LoVo (cell line): Measurements from ENCODE around the gene NKX2-8.
A peak's percentile ranks its signal among the peaks of the same experiment; 100 is the strongest.

Experiments used
- DNase-seq: peaks from one replicate; pipeline ENCODE4 v3.0.0-alpha.2; 2016; ENCODE audit warnings: low spot score

Gene NKX2-8

DNA sequence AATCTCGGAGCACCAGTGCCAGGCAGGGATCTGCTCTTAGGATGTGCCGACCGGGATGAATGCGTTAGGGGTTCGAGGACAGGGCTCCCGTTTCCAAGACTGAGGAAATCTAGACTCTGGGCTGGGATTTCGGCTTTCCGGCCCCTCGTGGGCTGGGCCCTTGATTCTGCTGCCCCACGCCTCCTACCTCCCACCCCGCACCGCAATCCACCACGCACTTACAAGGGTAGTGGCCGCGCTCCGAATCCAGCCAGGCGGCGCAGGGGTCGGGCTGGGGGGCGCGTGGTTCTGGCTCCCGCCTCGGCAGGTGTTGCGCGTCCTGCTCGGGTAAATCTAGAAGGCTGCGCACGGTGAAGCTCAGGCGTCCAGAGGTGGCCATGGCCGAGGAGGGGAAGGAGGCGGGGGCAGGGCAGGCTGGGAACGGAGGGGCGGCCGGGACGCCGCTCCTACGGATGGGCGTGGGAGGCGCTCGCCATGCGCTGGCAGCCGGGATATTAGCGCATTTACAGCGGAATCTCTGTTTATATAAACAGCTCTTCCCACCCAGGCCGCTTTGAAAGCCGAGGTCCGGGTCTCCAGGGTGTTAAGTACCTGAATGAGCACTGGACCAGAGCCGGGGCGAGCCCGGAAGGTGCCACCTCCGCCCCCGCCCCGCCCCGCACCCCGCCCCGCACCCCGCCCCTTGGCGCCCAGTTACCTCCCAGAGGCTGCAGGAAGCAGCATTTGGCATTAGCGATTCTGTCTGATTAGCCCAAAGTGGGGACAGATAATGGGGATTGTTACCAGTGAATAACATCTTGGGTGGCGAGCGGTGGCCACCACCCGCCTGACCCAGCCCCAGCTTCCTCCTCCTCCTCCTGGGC is at the start of gene NKX2-8:
TSS of gene NKX2-8 (minus strand) at position 604 of the 863 bp plus-strand sequence. CDS start at position 379, 225 bp downstream.
- DNase-seq = peak; percentile 34

DNA sequence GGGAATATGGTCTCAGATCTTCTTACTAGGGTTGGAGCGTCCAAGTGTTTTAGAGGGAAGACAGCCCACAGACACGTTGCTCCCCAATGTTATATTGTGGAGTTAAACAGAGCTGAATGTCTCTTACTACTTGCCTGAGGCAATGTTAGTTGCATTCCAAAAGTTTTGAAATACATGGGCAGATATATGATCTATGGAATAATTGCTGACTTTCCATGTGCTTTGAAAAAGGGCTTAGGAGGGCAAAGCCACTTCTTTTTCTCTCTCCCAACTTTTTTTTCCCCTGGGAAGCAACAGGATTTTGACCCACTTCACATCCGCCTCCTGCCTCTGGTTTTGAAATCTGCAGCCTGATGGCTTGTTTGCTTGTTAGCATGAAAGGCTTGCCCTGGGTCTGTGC is 45.6 kb upstream of the NKX2-8 start:
- no peak for DNase-seq

DNA sequence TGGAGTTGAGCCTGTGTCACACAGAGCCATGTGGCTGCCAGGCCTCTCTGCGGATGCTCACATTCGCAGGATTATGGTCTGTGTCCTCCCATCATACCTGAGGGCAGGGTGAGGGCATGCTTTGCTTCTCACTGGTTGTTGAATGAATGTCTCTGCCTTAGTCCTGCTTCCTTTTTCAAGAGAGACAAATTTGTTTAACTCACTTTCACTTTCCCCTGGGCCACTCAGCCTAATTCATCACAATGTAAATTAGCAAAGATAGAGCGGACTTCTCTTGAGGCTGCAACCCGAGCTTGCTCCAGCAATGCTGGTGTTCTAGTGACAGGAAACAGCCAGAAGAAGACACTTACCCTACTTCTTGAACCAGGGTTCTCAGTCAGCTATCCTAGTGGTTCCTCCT is 43.7 kb upstream of the NKX2-8 start:
- DNase-seq = no peak

DNA sequence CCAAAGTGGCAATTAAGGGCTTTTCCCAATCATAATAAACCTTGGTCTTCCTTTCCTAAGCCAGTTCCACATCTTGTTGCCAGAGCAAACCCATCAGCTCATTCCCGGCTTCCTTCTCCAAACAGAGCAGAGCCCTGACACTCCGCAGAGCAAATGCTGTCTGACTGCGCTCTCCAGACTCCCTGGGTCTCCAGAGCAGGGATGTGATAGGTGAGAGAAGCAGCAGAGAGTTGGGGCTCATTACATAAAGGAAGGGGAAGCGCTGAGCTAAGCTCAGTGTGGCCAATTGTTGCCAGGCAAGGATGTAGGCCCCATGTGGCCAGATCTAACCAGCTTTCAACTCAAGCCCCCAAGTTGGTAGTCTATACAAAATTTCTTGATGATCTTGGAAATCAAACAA is 43.0 kb upstream of the NKX2-8 start:
- no peak for DNase-seq

DNA sequence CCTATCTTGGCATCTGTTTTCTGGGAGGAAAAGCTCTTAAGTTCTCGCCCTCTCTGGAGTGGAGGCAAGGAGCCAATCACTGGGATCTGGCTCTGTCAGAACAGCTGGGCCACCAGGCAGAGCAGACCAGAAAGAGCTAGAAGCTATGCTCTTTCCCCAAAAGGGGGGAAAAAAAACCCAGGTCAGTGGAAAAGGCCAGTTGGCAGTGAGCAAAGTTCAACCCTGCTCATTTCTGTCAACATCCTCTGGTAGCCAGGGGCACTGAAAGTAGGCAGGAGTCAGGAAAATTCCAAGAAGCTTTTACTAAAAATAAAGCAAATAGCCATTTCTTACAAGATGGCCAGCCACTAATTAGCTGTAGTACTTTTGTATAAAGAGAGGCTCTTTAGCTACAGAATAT is 42.6 kb upstream of the NKX2-8 start:
- no peak for DNase-seq

DNA sequence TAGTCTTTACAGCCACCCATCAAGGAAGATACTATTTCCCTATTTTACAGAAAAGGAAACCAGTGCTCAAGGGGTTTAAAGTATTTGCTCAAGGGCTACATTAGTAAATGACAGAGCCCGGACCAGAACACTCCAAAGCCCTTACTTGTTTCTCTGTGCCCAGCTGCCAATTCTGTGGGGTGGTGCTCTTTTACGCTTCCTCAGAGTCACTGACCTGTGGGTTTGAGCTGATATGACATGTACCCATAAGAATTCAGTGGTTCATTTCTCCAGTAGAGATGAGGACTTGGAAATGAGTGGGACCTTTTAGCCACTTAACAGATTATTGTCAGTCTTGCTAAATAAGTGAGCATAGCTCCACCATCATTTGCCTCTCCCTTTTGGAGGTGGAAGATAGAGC is 37.4 kb upstream of the NKX2-8 start:
- DNase-seq = peak; percentile 35

DNA sequence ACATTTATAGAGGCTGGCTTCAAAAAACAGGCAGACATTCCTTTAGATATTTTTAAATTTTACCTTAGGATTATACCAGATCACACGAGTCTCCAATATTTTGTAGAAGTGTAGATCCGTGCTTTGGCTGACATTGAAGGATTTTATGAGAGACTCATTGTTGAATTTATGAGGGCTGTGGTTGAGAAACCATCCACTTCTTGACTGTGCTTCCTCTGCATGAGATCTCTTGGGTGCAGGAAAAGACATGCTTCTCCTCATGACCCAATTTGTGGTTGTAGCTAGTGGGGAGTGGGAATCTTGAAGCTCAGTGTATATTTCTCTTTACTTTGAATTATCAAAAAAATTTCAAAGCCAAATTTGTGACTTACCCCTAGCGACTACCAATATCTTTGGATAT is 36.7 kb upstream of the NKX2-8 start:
- no peak for DNase-seq

DNA sequence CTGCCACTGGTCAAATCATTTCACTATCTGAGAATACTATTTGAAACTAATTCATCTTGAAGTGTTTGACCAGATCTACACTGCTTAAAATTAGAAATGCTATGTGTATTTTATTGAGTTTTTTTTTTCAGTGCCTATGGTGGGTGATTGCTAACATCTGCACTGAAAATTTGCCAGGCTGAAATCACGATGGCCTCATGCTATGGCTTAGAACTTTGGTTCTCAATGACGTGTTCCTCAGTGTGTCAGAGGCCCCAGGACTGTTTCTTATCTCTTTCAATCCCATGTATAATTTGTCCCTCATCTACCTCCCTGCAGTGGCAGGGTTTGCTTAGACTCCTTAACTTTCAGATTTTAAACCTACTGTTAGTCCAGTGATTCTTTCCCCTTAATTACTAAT is 36.2 kb upstream of the NKX2-8 start:
- DNase-seq = no peak

DNA sequence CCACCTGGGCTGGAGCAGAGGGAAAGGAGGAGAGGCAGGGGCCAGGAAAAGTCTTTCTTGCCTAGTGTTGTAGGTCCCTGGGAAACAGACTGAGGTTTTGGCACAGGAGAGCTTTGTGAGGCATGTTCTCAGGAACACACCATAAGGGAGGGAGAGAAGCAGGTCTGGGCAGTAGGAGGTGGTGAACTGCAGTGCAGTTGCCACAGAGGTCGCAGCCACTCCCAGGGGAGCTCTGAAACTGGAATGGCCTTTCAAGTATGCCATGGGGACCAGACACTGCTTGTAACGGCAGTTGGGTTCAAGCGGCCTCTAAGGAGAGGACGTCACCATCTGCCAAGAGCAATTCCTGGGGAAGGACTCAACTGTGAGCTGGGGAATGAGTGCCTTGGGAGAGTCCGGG is 35.4 kb upstream of the NKX2-8 start:
- DNase-seq = no peak

DNA sequence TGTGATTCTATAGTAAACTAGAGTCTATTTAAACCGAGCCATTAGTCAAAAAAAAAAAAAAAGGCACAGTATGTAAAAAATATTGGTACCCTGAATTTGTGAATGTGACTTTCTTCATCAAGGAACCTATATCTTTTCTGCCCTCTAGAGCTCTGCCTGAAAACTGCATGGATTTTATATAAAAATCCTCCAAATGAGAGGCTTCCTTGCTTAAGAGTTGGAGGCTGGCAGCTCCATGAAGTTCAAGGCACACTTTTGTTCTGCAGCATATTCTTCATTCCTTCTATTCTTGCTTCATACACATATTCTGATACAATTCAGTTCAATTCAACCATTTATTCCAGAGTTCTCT is 23.1 kb upstream of the NKX2-8 start:
- DNase-seq = peak; percentile 30

DNA sequence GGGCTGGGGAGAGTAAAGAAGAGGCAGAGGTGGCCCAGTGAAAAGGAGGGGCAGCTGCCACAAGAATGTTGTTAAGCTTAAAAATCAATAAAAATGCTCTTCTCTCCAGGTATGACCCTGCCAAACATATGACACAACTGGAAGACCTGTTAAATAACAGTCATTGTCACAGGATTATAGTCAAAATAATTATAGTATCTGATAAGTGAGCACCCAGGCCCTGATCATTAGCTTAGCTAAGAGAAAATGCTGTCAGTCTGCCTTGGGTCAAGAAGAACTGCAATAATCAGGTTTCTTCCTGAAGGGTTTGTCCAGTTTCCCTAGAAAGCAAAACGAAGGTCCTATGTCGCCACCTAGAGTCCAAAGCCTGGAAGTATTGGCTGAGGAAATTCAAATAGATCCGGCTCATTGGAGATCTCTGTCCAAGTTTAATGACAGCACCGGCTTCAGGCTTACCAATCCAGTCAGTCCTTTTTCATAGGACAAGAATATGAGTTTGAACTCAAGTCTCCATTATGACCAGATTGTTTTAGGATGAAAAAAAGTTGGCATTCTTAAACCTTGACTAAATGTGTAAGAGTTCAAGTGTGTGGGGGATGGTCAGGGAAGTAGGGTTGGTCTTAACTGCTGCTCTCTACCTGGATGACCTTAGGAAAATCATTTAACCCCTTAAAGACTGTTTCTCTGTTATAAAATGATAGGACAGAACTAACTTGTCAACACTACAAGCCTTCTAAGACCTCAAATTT is 22.5 kb upstream of the NKX2-8 start:
- peak; percentile 78 for DNase-seq

DNA sequence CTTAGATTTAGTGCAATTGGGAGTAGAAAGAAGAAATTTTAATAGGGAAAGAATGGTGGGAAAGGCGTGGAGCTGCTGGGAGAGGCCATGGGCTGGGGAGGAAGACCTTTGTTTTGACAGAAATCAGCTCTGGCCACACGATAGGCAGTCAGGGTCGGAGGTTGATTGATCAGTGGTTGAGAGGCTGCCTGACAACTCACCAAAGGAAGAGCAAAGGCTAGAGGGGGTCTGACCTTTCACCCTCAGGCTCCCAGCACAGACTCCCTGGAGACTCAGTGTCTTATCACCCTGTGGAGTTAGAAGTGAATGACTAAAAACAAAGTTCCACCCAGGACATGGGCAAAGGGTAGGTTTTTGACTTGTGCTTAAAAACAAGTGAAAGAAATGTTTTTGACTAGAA is 18.0 kb upstream of the NKX2-8 start:
- no peak for DNase-seq

DNA sequence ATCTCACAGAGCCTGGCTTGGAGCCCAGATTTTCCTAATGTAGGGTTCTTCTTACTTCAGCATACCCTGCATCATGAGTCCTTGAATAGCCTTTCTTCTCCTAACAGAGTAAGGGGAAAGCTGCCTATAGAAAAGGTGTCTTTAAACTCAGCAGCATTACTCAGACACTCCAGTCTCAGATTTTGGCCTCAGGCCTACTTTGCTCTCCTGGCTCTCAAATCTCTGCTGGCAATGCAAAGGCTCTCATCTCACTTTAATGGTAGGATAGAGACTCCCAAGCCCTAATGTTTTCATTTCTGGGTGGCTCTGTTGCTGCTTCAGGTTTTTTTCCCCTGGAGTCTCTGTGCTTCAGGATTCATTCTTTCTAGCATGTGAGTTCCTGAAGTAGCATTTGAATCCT is 9.1 kb upstream of the NKX2-8 start:
- DNase-seq = no peak

DNA sequence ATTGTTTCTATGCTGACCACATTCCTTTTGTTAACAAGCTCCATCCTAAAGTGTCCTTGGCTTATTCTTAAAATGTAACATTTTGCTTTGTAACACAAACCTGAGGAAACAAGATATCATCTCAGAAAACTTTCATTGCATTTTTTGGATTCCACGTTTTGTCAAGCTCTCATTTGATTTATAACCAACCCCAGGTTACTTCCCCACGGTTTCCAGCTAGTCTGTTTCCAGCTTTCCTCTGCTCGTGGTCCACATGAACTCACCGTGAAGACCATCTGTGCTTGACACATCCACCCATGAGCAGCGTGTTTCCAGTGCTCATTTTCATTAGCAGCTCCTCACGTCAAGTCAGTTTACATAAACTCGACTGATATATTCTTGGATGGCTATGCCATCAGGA is 6.4 kb upstream of the NKX2-8 start:
- DNase-seq = no peak

DNA sequence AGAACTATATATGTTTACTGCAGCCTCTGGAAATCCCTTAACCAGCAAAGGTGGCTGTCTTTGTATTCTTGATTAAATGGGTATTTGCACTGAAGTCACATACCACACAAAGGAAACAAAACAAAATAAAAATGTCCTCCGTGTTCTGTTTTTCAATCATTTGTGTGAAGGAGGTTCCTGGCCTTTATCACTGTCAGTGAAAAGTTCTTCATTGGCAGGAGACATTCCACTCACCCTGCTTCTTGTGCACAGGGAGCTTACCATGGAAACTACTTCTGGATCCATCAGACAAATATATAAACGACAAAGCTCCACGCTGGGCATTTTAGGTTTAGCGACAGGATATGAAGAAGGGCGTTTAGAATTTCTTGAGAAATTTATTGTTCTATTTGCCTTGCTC is 5.7 kb upstream of the NKX2-8 start:
- DNase-seq = no peak

DNA sequence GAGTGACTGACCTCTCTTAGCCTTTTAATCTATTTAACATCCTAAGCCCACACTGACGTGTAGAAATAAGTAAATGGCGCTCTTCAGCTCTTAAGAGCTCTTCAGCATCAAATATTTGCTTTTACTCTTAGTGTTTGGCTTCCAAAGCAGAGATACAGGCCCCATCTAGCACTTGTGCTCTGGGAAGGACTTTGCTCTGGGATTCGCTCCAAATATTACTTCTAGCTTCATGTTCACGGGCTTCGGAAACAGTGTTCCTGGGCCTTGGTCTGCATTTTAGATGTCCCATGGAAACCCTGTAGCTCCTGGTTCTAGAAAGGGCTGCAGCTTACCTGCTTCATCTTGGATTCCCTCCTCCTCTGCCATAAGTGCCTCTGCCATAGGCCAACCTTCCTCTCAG is 2.7 kb upstream of the NKX2-8 start:
- no peak for DNase-seq

DNA sequence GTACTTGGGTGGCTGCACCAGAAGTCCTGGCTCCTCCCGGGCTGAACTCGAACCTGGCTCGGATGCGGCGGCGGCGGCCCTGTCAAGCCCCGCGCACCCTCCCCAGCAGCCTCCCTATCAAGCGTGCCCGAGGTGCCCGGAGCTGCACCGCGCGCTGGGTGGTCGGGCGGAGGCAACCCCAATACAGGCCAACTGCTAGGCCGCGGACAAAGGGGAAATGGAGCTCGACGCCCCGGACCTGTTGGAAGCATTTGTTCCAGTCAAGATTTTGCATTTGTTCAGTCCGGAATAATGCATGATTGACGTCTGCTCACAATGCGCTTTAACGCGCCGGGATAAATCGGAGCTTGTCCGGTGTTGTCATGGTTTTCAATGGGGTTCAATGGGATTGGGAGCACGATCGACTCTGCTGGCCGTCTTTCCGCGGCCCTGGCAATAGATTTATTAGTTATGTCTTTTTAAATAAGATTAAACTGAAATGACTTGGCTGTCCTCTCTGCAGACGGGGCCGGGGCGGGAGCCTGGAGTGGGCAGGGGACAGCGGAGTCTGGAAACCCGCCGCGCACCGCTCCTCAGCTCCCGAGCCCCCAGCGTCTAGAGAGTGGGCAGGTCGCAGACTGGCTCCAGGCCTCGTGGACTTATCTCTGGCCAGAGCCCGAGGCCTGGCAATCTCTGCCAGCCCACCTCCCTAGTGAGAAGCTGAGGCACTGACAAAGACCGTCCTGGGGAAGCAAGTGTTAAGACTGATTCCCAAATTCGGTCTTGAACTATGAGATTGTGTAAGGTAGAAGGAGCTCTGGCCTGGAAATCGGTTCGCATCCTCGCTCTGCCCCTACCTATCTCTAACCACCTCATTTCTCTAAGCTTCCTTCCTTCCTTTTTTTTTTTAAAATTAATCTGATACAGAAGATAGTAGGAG is 1.7 kb upstream of the NKX2-8 start:
- DNase-seq = no peak

DNA sequence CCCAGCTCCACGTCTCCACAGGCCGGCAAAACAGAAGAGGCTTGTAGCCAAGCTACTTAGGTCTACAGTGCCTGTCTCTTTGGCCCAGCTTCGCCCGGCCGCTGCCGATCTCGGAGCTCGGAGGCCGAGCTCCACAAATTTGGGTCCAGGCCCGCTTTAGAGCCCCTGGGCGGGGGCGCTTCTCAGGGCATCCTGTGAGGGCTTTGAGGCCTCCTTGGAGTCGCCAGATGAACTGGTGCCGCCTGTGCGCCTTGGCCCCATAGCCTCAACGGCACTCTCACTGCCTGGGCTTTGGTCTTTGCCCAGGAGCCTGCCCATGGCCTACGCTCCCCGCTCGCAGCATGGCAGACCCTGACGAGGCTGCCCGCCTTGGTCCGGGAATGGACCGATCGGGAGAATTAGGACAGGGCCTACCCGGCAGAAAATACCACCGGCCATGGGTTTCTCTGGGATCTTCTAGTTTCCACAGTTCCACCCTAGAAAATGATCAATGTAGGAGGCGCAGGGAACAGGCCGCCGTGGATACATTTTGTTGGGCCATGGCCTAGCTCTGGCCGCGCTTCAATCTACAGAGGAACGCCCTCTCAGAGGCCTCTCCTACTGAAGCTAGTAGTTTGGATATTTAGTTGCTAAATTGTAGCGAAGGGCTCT is 953 bp upstream of the NKX2-8 start:
- no peak for DNase-seq

DNA sequence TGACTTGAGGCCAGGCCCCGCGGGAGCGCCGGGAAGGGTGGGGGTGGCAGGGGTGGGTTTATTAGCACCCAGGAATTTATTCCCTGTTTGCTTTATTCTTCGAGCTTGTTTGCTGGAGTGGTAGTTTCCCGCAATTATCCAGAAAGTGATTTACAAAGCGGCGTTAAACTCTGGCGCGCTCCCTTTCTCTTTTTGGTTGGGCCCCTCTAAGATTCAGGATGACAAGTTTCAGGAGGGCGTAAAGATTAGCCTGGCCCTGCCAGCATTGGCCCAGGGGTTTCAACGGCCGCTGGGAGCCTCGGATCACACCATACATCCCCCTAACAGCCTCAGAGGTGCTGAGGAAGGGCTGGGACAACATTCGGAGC is 444 bp upstream of the NKX2-8 start:
- no peak for DNase-seq

DNA sequence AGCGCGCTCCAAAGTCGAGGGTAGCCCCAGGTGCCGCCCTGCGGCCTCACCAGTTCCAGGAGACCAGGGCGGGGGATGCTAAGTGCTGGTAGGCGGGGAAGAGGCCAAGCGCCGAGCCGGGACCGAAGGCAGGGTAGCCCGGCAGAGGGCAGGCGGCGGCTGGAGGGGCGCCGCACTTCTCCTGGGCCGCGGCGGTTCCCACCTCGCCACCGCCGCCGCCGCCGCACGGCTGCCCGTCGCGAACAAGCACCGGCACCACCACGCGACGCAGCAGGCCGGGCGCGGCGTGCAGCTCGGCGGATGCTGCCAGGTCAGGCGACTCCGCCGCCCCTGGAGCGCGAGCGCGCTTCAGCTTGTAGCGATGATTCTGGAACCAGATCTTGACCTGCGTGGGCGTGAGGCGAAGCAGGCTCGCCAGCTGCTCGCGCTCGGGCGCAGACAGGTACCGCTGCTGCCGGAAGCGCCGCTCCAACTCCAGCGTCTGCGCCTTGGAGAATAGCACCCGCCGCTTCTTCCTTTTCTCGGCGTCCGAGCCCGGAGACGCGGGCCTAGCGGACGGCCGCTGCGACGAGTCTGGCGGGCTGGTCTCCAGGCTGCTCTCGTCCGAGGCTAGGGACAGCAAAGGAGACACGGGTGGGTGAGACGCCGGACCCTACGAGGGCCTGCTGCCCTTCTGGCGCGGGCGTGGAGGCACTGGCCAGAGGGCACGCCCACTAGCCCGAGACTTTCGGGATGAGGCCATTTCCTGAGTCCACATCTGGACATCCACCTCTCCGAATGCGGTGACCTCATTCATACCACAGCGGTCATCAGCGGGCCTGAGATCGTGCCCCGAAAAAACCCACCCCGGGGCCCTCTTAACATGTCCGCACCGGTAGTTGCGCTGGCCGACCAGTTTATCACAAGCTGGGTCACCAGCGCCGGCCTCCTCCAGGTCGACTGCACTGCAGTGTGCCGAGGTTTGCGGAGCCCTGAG is 1.3 kb downstream of the NKX2-8 start:
- DNase-seq = no peak
